Astrocyte (in vitro differentiated cells and primary cell): ENCODE data around the gene SLC2A13. TPM values are rescaled to one million over a fixed set of nuclear protein-coding genes. Genes with fewer than 3 reads are reported as not detected.

Source experiments
- DNase-seq: peaks from one replicate; pipeline ENCODE4 v3.0.0-alpha.2; 2010; ENCODE audit warnings: low read depth
- FAIRE-seq: peaks from 2 replicates; lab custom pipeline; 2011; peaks lifted over from hg19 to GRCh38; lab: Jason Lieb, UNC
- H2AFZ ChIP-seq: 2 replicates; pipeline ENCODE4 v1.6.0; 2012; ENCODE audit warnings: low read depth, low read length, inconsistent platforms
- H3K27ac ChIP-seq: 2 replicates; pipeline ENCODE4 v1.5.1; 2011; ENCODE audit warnings: low read depth, low read length, inconsistent platforms
- H3K27me3 ChIP-seq: 2 replicates; pipeline ENCODE4 v1.6.0; 2011; ENCODE audit warnings: low read length, inconsistent platforms; ENCODE audit not compliant: insufficient read depth
- H3K36me3 ChIP-seq: 2 replicates; pipeline ENCODE4 v1.5.1; 2011; ENCODE audit warnings: low read length, inconsistent platforms; ENCODE audit not compliant: insufficient read depth
- H3K4me1 ChIP-seq: 2 replicates; pipeline ENCODE4 v1.5.1; 2011; ENCODE audit warnings: low read length, inconsistent platforms; ENCODE audit not compliant: insufficient read depth
- H3K4me2 ChIP-seq: 2 replicates; pipeline ENCODE4 v1.6.0; 2012; ENCODE audit warnings: low read length, inconsistent platforms
- H3K4me3 ChIP-seq: 2 replicates; pipeline ENCODE4 v1.5.1; 2011; ENCODE audit warnings: low read depth, mild to moderate bottlenecking, low read length, inconsistent platforms; ENCODE audit not compliant: insufficient read depth
- H3K79me2 ChIP-seq: 2 replicates; pipeline ENCODE4 v1.6.0; 2012; ENCODE audit warnings: mild to moderate bottlenecking, low read length, inconsistent platforms; ENCODE audit not compliant: insufficient read depth
- H3K9ac ChIP-seq: 2 replicates; pipeline ENCODE4 v1.6.0; 2012; ENCODE audit warnings: mild to moderate bottlenecking, low read length, inconsistent platforms
- H3K9me3 ChIP-seq: 2 replicates; pipeline ENCODE4 v1.5.1; 2012; ENCODE audit warnings: low read depth, mild to moderate bottlenecking, low read length, inconsistent platforms; ENCODE audit not compliant: insufficient read depth
- H4K20me1 ChIP-seq: 2 replicates; pipeline ENCODE4 v1.6.0; 2012; ENCODE audit warnings: low read length, inconsistent platforms; ENCODE audit not compliant: insufficient read depth
- H3K27ac Mint-ChIP-seq: one replicate; pipeline ENCODE4 v1.8.0; 2021; ENCODE audit warnings: mild to moderate bottlenecking, mixed read lengths; ENCODE audit not compliant: unreplicated experiment
- H3K27me3 Mint-ChIP-seq: one replicate; pipeline ENCODE4 v1.8.0; 2021; ENCODE audit warnings: low read depth, mixed read lengths; ENCODE audit not compliant: unreplicated experiment
- H3K36me3 Mint-ChIP-seq: one replicate; pipeline ENCODE4 v1.8.0; 2021; ENCODE audit warnings: low read depth, mixed read lengths; ENCODE audit not compliant: unreplicated experiment
- H3K4me1 Mint-ChIP-seq: one replicate; pipeline ENCODE4 v1.8.0; 2021; ENCODE audit warnings: low read depth, mixed read lengths; ENCODE audit not compliant: unreplicated experiment
- H3K4me3 Mint-ChIP-seq: one replicate; pipeline ENCODE4 v1.8.0; 2021; ENCODE audit warnings: mild to moderate bottlenecking, moderate library complexity, mixed read lengths; ENCODE audit not compliant: unreplicated experiment
- H3K9me3 Mint-ChIP-seq: one replicate; pipeline ENCODE4 v1.8.0; 2021; ENCODE audit warnings: mild to moderate bottlenecking, mixed read lengths; ENCODE audit not compliant: unreplicated experiment
- CTCF ChIP-seq: IDR thresholded peaks from 2 replicates; pipeline ENCODE4 v1.5.1; 2011; ENCODE audit warnings: low read depth, mild to moderate bottlenecking, inconsistent platforms, low read length, moderate library complexity; ENCODE audit not compliant: insufficient read depth
- EZH2 ChIP-seq: IDR thresholded peaks from 2 replicates; pipeline ENCODE4 v1.6.1; 2012; ENCODE audit warnings: mild to moderate bottlenecking, low read length, inconsistent platforms; ENCODE audit not compliant: insufficient read depth
- total RNA-seq: library from RNA; stranded (reverse); gene quantifications from 2 replicates; pipeline ENCODE4 v1.2.1, GENCODE V29; 2021

Gene SLC2A13
- total RNA-seq, 1 donor from 2014 or later, result 10.2 TPM

- no peak for DNase-seq
- Mint-ChIP-seq H3K27me3 (no peaks in the 10 kb centered on the region), H3K4me3 (no peak overlapping the region), H3K9me3 (no peaks in the 10 kb centered on the region), H3K4me1 (no peaks in the 10 kb centered on the region), H3K27ac (no peak overlapping the region), H3K36me3 (no peaks in the 10 kb centered on the region)
- FAIRE-seq, result no peak
- H3K9ac ChIP-seq, result no peak overlapping the region
- no peak overlapping the region for H3K27ac ChIP-seq
- no peaks in the 10 kb centered on the region for H3K27me3 ChIP-seq
- H3K9me3 ChIP-seq, result peaks cover 3% of the 10 kb centered on the region
- no peak overlapping the region for H2AFZ ChIP-seq
- H3K4me3 ChIP-seq, result no peak overlapping the region
- H3K36me3 ChIP-seq, result no peaks in the 10 kb centered on the region
- no peaks in the 10 kb centered on the region for H3K79me2 ChIP-seq
- H3K4me1 ChIP-seq, result no peaks in the 10 kb centered on the region
- H3K4me2 ChIP-seq, result no peak overlapping the region
- TF ChIP-seq CTCF (no peak), EZH2 (no peak)
- no peaks in the 10 kb centered on the region for H4K20me1 ChIP-seq
Measured at GRCh38 chr12:39713552-39713951, 392.3 kb downstream of the SLC2A13 start.

- Histone ChIP-seq H3K9ac (no peak overlapping the region), H4K20me1 (no peaks in the 10 kb centered on the region), H3K4me3 (no peak overlapping the region), H2AFZ (no peak overlapping the region), H3K4me2 (no peak overlapping the region), H3K27me3 (no peaks in the 10 kb centered on the region), H3K36me3 (no peaks in the 10 kb centered on the region), H3K27ac (no peak overlapping the region), H3K4me1 (no peaks in the 10 kb centered on the region), H3K9me3 (peaks cover 3% of the 10 kb centered on the region), H3K79me2 (no peaks in the 10 kb centered on the region)
- no peaks in the 10 kb centered on the region for H3K9me3 Mint-ChIP-seq
- no peaks in the 10 kb centered on the region for H3K4me1 Mint-ChIP-seq
- no peak overlapping the region for H3K4me3 Mint-ChIP-seq
- H3K27ac Mint-ChIP-seq, result no peak overlapping the region
- no peak for FAIRE-seq
- no peak for DNase-seq
- no peak for TF ChIP-seq EZH2
- no peak for TF ChIP-seq CTCF
- H3K36me3 Mint-ChIP-seq, result no peaks in the 10 kb centered on the region
- H3K27me3 Mint-ChIP-seq, result no peaks in the 10 kb centered on the region
Measured at GRCh38 chr12:39712334-39712733, 393.5 kb downstream of the SLC2A13 start.

Other genes starting within 250 kb of the SLC2A13 start
- 0.02 TPM in 1 of 2 replicates, not detected in the other for gene LRRK2, start 118.9 kb upstream of the SLC2A13 start, total RNA-seq